T-helper 17 cell (primary cell): ENCODE measurements around the gene FHIT. TPM values are rescaled to one million over a fixed set of nuclear protein-coding genes. Genes with fewer than 3 reads are reported as not detected.
A peak's percentile ranks its signal among the peaks of the same experiment; 100 is the strongest.

Experiments
- ATAC-seq: fragments of 150-1000 bp; cut with Tn5 transposase; 2 replicates; pipeline ENCODE4 v1.10.0; 2021; ENCODE audit warnings: mild to moderate bottlenecking, moderate library complexity
- DNase-seq, 3 donors: peaks; one replicate each; pipeline versions ENCODE4 v3.0.0 to v3.0.0-alpha.2; 2020 to 2021
- H3K9me3 ChIP-seq: one replicate; pipeline ENCODE4 v1.7.0; 2013; ENCODE audit warnings: low read length, mild to moderate bottlenecking; ENCODE audit not compliant: control insufficient read depth, poor library complexity, severe bottlenecking
- H3K27ac Mint-ChIP-seq: one replicate; pipeline ENCODE4 v1.8.0; 2022; ENCODE audit warnings: mild to moderate bottlenecking, moderate library complexity, mixed read lengths
- H3K27me3 Mint-ChIP-seq: one replicate; pipeline ENCODE4 v1.8.0; 2022; ENCODE audit warnings: mixed read lengths
- H3K36me3 Mint-ChIP-seq: one replicate; pipeline ENCODE4 v1.8.0; 2022; ENCODE audit warnings: low read depth, mixed read lengths
- H3K4me1 Mint-ChIP-seq: one replicate; pipeline ENCODE4 v1.8.0; 2022; ENCODE audit warnings: mild to moderate bottlenecking, mixed read lengths
- H3K4me3 Mint-ChIP-seq: one replicate; pipeline ENCODE4 v1.8.0; 2022; ENCODE audit warnings: mild to moderate bottlenecking, moderate library complexity, mixed read lengths
- total RNA-seq, 4 donors: library from RNA in 2 of 4; stranded (reverse) in 2 of 4; gene quantifications; one replicate each; pipeline ENCODE4 v1.2.3 and lab custom pipeline; 2022 to 2026

FHIT gene
- total RNA-seq, 2 donors from 2014 or later, result 18.8 to 28.6 TPM

GRCh38 chr3:59775761-59776325, 1475.4 kb downstream of the FHIT start:
- H3K4me1 Mint-ChIP-seq, result peaks cover 36% of the 10 kb centered on the region
- ATAC-seq (no peak), DNase-seq (no peak)
- H3K27ac Mint-ChIP-seq, result no peak overlapping the region
- no peak overlapping the region for H3K4me3 Mint-ChIP-seq
- H3K9me3 ChIP-seq, result no peaks in the 10 kb centered on the region
- H3K36me3 Mint-ChIP-seq, result no peaks in the 10 kb centered on the region
- peaks cover 3% of the 10 kb centered on the region for H3K27me3 Mint-ChIP-seq

DNA sequence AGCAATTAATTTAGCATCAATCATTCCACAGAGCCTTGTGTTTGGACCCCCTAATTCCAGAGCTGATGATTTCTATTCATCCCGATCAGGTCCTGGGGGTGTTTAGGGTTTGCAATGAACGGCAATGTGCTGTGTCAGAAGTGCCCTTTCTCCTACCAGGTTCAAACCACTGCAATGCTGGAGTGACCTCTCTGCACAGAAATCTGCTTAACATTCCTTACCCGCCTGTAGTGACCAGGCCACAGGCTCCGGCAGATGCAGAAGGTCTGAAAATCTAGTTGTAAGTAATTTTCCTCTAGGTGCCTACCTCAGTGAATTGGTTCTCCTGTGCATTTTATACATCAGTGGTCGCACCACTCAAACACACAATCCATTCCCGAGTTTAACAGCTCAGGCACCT, 1476.1 kb downstream of the FHIT start:
- H3K27me3 Mint-ChIP-seq, result peaks cover 7% of the 10 kb centered on the region
- DNase-seq (no peak), ATAC-seq (no peak)
- H3K36me3 Mint-ChIP-seq, result no peaks in the 10 kb centered on the region
- no peak overlapping the region for H3K27ac Mint-ChIP-seq
- no peak overlapping the region for H3K4me3 Mint-ChIP-seq
- H3K9me3 ChIP-seq, result no peaks in the 10 kb centered on the region
- peaks cover 39% of the 10 kb centered on the region for H3K4me1 Mint-ChIP-seq

- ATAC-seq (no peak), DNase-seq (no peak)
- no peak overlapping the region for H3K4me3 Mint-ChIP-seq
- peaks cover 39% of the 10 kb centered on the region for H3K4me1 Mint-ChIP-seq
- peaks cover 7% of the 10 kb centered on the region for H3K27me3 Mint-ChIP-seq
- no peak overlapping the region for H3K27ac Mint-ChIP-seq
- H3K36me3 Mint-ChIP-seq, result no peaks in the 10 kb centered on the region
- no peaks in the 10 kb centered on the region for H3K9me3 ChIP-seq
These were observed 1476.6 kb downstream of the FHIT start for GRCh38 chr3:59774634-59775033.

- no peaks in the 10 kb centered on the region for H3K36me3 Mint-ChIP-seq
- H3K9me3 ChIP-seq, result no peaks in the 10 kb centered on the region
- peak overlapping the region; percentile 78 for H3K27ac Mint-ChIP-seq
- no peak for ATAC-seq
- DNase-seq, result no peak
- H3K27me3 Mint-ChIP-seq, result peaks cover 7% of the 10 kb centered on the region
- H3K4me3 Mint-ChIP-seq, result no peak overlapping the region
- H3K4me1 Mint-ChIP-seq, result peaks cover 39% of the 10 kb centered on the region
These were observed 1477.3 kb downstream of the FHIT start for GRCh38 chr3:59774000-59774399.

DNA sequence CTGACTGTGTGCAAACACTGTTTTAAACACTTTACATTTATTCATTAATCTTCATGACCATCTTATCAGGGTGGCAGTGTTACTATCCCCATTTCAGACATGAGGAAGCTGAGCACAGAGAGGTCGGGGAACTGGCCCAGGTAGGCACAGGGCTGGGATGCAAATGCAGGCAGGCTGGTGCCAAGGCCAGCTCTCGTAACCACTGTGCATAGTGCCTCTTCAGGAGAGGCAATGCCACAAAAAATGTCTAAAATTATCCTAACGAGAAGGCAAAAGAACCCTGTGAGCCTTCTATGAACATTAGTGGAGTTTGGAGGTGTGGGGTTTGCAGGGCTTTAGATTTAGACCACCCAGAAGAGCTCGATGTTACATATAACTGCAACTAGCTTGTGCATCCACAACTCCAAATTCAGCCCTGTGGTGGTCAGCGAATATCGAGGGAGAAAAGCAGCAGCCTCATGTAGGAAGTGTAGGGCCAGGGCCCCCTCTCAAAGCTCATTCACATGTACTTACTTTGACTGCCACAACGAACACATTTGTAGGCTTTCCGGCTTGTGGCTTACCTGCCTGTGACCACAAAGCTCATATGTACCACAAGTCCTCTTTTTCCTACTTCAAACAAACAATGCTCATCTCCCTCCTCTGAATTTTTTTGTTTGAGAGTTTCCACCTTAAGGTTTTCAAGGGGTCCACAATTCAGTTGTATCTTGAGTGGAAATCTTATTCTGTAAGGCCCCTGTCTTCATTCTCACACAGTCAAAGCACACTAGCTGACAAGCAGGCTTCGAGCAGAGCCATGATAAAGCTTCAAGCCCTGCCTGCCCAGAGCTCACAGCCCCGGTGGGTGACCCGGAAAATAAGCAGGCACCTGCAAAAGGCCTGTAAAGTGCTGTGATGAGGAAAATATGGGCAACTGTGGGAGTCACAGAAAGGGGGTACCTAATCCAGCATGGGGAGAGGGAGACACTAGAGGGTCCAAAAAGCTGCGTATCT, 1478.5 kb downstream of the FHIT start:
- Mint-ChIP-seq H3K27ac (peak overlapping the region; percentile 78), H3K4me3 (peak overlapping the region; percentile 79), H3K36me3 (no peaks in the 10 kb centered on the region), H3K4me1 (peaks cover 36% of the 10 kb centered on the region), H3K27me3 (peaks cover 7% of the 10 kb centered on the region)
- peak; percentile 92 for ATAC-seq
- no peaks in the 10 kb centered on the region for H3K9me3 ChIP-seq
- DNase-seq, result peak in 1 of 3 donors; percentile 8

DNA sequence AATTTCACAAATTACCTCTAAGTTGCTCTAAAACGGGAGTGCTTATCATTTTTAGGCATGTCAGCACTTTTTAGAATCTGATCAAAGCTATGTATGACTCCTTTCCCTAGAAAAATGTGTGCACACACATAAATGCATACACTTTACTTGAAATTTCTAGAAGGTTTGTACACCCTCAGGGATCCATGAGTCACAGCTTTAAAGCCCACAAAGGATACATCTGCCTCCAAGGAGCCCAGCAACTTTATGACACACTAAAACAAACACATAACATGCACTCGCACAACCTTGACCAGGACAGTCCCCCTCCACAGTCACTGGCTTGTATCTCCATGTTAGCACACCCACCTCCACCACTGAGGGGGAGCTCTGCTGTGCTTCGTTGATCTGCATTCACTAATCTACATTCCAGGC, 1479.5 kb downstream of the FHIT start:
- H3K27ac Mint-ChIP-seq, result no peak overlapping the region
- ATAC-seq (no peak), DNase-seq (no peak)
- peak overlapping the region; percentile 79 for H3K4me3 Mint-ChIP-seq
- peaks cover 32% of the 10 kb centered on the region for H3K4me1 Mint-ChIP-seq
- no peaks in the 10 kb centered on the region for H3K9me3 ChIP-seq
- H3K27me3 Mint-ChIP-seq, result peaks cover 7% of the 10 kb centered on the region
- no peaks in the 10 kb centered on the region for H3K36me3 Mint-ChIP-seq

GRCh38 chr3:59769127-59769750, 1482.0 kb downstream of the FHIT start:
- H3K27me3 Mint-ChIP-seq, result peaks cover 7% of the 10 kb centered on the region
- H3K4me1 Mint-ChIP-seq, result peaks cover 31% of the 10 kb centered on the region

GRCh38 chr3:59766200-59766872, 1484.9 kb downstream of the FHIT start:
- H3K27ac Mint-ChIP-seq, result no peak overlapping the region
- peaks cover 14% of the 10 kb centered on the region for H3K4me1 Mint-ChIP-seq
- H3K27me3 Mint-ChIP-seq, result peaks cover 7% of the 10 kb centered on the region
- H3K4me3 Mint-ChIP-seq, result no peak overlapping the region
- peaks cover 2% of the 10 kb centered on the region for H3K36me3 Mint-ChIP-seq
- DNase-seq (no peak), ATAC-seq (no peak)
- no peaks in the 10 kb centered on the region for H3K9me3 ChIP-seq

More at GRCh38 chr3:59769127-59769750, 1482.0 kb downstream of the FHIT start:
- no peak for DNase-seq
- no peak overlapping the region for H3K4me3 Mint-ChIP-seq
- ATAC-seq, result no peak
- H3K36me3 Mint-ChIP-seq, result no peaks in the 10 kb centered on the region
- H3K9me3 ChIP-seq, result no peaks in the 10 kb centered on the region
- no peak overlapping the region for H3K27ac Mint-ChIP-seq

DNA sequence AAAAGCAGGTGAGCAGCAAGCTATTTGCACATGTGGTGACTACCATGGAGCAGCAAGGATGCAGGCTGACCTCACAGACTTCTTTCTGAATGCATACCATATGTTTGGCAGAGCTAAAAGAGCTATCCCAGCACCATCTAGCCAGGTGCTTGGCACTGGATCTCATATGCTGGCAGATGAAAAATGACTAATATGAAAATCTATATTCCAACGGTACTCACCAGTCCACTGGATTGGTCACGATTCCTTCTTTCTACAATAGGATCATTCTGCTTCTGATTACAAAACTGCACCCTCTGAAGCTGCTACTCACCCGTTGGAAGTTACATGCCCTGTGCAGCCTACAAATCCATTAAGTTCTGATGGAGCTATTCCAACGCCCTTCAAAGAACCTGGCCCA, 1487.1 kb downstream of the FHIT start:
- DNase-seq, result no peak
- peaks cover under 1% of the 10 kb centered on the region for H3K27me3 Mint-ChIP-seq
- H3K36me3 Mint-ChIP-seq, result peaks cover 2% of the 10 kb centered on the region
- peaks cover 13% of the 10 kb centered on the region for H3K4me1 Mint-ChIP-seq
- no peak for ATAC-seq
- no peaks in the 10 kb centered on the region for H3K9me3 ChIP-seq
- no peak overlapping the region for H3K4me3 Mint-ChIP-seq
- no peak overlapping the region for H3K27ac Mint-ChIP-seq

- DNase-seq (no peak), ATAC-seq (no peak)
- no peaks in the 10 kb centered on the region for H3K9me3 ChIP-seq
- H3K36me3 Mint-ChIP-seq, result peaks cover 2% of the 10 kb centered on the region
- H3K27ac Mint-ChIP-seq, result no peak overlapping the region
- no peak overlapping the region for H3K4me3 Mint-ChIP-seq
- H3K4me1 Mint-ChIP-seq, result peaks cover 18% of the 10 kb centered on the region
- H3K27me3 Mint-ChIP-seq, result peaks cover 6% of the 10 kb centered on the region
These were observed 1488.3 kb downstream of the FHIT start for GRCh38 chr3:59762941-59763340.

- no peak for DNase-seq
- peaks cover 2% of the 10 kb centered on the region for H3K36me3 Mint-ChIP-seq
- H3K4me1 Mint-ChIP-seq, result peaks cover 26% of the 10 kb centered on the region
- no peak overlapping the region for H3K27ac Mint-ChIP-seq
- H3K27me3 Mint-ChIP-seq, result peaks cover 12% of the 10 kb centered on the region
- H3K4me3 Mint-ChIP-seq, result no peak overlapping the region
- ATAC-seq, result peak; percentile 32
- H3K9me3 ChIP-seq, result no peaks in the 10 kb centered on the region
These were observed 1491.8 kb downstream of the FHIT start for GRCh38 chr3:59759298-59760031.

DNA sequence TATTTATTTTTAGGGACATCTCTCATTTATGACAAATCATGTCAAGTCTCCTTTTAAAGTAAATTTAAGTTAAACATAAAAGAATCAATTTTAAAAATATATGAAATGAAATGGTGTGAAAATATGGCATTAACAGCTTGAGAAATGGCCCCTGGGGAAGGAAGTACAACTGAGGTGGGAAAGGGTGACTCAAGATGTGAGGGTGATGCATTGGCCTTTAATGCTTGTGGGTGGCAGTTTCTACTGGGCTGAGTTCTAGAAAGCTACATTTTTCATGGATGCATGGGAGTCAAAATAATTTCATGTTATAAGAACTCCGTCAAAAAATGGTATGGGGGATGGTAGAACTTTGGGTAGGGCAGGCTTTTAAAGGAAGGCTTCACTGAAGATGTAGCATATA, 1492.6 kb downstream of the FHIT start:
- DNase-seq (no peak), ATAC-seq (no peak)
- Mint-ChIP-seq H3K4me1 (peaks cover 28% of the 10 kb centered on the region), H3K36me3 (peaks cover 2% of the 10 kb centered on the region), H3K27me3 (peaks cover 12% of the 10 kb centered on the region), H3K27ac (no peak overlapping the region), H3K4me3 (no peak overlapping the region)
- no peaks in the 10 kb centered on the region for H3K9me3 ChIP-seq
